ENCODE results near the gene GADD45G. TPM values are rescaled to one million over a fixed set of nuclear protein-coding genes. Genes with fewer than 3 reads are reported as not detected.

The GADD45G gene
- total and polyA plus RNA-seq, 2 experiments from 2014 or later: 12.7 to 24.1 TPM

DNA sequence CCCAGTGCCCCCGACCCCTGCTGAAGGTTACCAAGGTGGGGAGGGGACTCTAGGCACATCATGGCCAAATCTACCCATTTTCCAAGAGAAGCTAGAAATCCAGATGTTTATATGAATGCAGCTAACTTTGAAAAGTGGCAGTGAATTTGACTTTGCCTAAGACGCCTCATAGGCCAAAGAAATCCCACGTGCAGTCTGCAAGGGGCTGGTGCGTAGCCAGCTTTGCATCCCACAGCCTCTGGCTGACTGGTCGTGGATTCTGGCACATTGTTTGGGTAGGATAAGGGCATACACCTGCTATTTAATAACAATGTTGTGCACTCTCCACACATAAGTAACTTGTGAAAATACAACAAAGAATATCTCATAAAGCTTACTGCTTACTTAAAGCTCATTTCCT, 3.5 kb upstream of the GADD45G start (continued):
- TF ChIP-seq REST (IDR thresholded peaks at IDR 0.05; ENCODE audit: unreplicated experiment) (no peak), ZNF331 (CRISPR knock-in tag; IDR thresholded peaks at IDR 0.05; ENCODE audit: low read depth) (no peak), EZH2 (IDR thresholded peaks at IDR 0.05; ENCODE audit: low read depth, unreplicated experiment) (no peak), CREB1 (CRISPR knock-in tag; IDR thresholded peaks at IDR 0.05; ENCODE audit: low read depth) (no peak)
- TF ChIP-seq, protein P1, sequence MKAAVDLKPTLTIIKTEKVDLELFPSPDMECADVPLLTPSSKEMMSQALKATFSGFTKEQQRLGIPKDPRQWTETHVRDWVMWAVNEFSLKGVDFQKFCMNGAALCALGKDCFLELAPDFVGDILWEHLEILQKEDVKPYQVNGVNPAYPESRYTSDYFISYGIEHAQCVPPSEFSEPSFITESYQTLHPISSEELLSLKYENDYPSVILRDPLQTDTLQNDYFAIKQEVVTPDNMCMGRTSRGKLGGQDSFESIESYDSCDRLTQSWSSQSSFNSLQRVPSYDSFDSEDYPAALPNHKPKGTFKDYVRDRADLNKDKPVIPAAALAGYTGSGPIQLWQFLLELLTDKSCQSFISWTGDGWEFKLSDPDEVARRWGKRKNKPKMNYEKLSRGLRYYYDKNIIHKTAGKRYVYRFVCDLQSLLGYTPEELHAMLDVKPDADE (IDR thresholded peaks at IDR 0.05): no peak

GRCh38 chr9:89601856-89602562, 2.8 kb upstream of the GADD45G start:
- Histone ChIP-seq H3K36me3 (ENCODE audit: insufficient read depth) (peaks cover 3% of the 10 kb centered on the region; the same call in 1 of the 2 replicates), H3K27ac (ENCODE audit: low read depth) (no peak overlapping the region), H3K4me2 (no peak overlapping the region), H3F3A (replicated peaks; ENCODE audit: low read depth) (no peaks in the 10 kb centered on the region; the same call in 1 of the 2 replicates), H3K4me1 (ENCODE audit: insufficient read depth) (peaks cover 12% of the 10 kb centered on the region), H3K27me3 (ENCODE audit: insufficient read depth) (peaks cover 17% of the 10 kb centered on the region), H3K79me2 (replicated peaks; ENCODE audit: insufficient read depth) (peaks cover 12% of the 10 kb centered on the region), H3K9me2 (ENCODE audit: insufficient read depth) (no peaks in the 10 kb centered on the region), H2AFZ (no peak overlapping the region), H3K4me3 (no peak overlapping the region), H4K20me1 (replicated peaks; ENCODE audit: insufficient read depth) (0 out of 2 replicates have a peak, but pooled peaks cover 3% of the 10 kb centered on the region)
- Mint-ChIP-seq H3K4me3 (no peak overlapping the region), H3K36me3 (ENCODE audit: low read depth) (peaks cover 8% of the 10 kb centered on the region), H3K9me3 (no peaks in the 10 kb centered on the region), H3K4me1 (peaks cover 18% of the 10 kb centered on the region), H3K27me3 (ENCODE audit: insufficient read depth, low read depth, poor library complexity) (peaks cover 25% of the 10 kb centered on the region), H3K27ac (no peak overlapping the region)
- ATAC-seq (no peak), DNase-seq (ENCODE audit: low spot score) (no peak)
- TF ChIP-seq, protein P2, sequence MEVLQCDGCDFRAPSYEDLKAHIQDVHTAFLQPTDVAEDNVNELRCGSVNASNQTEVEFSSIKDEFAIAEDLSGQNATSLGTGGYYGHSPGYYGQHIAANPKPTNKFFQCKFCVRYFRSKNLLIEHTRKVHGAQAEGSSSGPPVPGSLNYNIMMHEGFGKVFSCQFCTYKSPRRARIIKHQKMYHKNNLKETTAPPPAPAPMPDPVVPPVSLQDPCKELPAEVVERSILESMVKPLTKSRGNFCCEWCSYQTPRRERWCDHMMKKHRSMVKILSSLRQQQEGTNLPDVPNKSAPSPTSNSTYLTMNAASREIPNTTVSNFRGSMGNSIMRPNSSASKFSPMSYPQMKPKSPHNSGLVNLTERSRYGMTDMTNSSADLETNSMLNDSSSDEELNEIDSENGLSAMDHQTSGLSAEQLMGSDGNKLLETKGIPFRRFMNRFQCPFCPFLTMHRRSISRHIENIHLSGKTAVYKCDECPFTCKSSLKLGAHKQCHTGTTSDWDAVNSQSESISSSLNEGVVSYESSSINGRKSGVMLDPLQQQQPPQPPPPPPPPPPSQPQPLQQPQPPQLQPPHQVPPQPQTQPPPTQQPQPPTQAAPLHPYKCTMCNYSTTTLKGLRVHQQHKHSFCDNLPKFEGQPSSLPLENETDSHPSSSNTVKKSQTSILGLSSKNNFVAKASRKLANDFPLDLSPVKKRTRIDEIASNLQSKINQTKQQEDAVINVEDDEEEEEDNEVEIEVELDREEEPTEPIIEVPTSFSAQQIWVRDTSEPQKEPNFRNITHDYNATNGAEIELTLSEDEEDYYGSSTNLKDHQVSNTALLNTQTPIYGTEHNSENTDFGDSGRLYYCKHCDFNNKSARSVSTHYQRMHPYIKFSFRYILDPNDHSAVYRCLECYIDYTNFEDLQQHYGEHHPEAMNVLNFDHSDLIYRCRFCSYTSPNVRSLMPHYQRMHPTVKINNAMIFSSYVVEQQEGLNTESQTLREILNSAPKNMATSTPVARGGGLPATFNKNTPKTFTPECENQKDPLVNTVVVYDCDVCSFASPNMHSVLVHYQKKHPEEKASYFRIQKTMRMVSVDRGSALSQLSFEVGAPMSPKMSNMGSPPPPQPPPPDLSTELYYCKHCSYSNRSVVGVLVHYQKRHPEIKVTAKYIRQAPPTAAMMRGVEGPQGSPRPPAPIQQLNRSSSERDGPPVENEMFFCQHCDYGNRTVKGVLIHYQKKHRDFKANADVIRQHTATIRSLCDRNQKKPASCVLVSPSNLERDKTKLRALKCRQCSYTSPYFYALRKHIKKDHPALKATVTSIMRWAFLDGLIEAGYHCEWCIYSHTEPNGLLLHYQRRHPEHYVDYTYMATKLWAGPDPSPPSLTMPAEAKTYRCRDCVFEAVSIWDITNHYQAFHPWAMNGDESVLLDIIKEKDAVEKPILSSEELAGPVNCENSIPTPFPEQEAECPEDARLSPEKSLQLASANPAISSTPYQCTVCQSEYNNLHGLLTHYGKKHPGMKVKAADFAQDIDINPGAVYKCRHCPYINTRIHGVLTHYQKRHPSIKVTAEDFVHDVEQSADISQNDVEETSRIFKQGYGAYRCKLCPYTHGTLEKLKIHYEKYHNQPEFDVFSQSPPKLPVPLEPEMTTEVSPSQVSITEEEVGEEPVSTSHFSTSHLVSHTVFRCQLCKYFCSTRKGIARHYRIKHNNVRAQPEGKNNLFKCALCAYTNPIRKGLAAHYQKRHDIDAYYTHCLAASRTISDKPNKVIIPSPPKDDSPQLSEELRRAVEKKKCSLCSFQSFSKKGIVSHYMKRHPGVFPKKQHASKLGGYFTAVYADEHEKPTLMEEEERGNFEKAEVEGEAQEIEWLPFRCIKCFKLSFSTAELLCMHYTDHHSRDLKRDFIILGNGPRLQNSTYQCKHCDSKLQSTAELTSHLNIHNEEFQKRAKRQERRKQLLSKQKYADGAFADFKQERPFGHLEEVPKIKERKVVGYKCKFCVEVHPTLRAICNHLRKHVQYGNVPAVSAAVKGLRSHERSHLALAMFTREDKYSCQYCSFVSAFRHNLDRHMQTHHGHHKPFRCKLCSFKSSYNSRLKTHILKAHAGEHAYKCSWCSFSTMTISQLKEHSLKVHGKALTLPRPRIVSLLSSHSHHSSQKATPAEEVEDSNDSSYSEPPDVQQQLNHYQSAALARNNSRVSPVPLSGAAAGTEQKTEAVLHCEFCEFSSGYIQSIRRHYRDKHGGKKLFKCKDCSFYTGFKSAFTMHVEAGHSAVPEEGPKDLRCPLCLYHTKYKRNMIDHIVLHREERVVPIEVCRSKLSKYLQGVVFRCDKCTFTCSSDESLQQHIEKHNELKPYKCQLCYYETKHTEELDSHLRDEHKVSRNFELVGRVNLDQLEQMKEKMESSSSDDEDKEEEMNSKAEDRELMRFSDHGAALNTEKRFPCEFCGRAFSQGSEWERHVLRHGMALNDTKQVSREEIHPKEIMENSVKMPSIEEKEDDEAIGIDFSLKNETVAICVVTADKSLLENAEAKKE (CRISPR knock-in tag; IDR thresholded peaks at IDR 0.05): no peak
- TF ChIP-seq ZNF331 (CRISPR knock-in tag; IDR thresholded peaks at IDR 0.05; ENCODE audit: low read depth): no peak
- no peak for TF ChIP-seq ZNF114 (CRISPR knock-in tag; IDR thresholded peaks at IDR 0.05)
- TF ChIP-seq JUNB (IDR thresholded peaks at IDR 0.05; ENCODE audit: unreplicated experiment): no peak
- TF ChIP-seq STAT1 (IDR thresholded peaks at IDR 0.05; ENCODE audit: unreplicated experiment): no peak
- TF ChIP-seq, protein P1 (IDR thresholded peaks at IDR 0.05): no peak
- no peak for TF ChIP-seq EZH2phosphoT487 (IDR thresholded peaks at IDR 0.05; ENCODE audit: unreplicated experiment)
- no peak for TF ChIP-seq CREB1 (CRISPR knock-in tag; IDR thresholded peaks at IDR 0.05; ENCODE audit: low read depth)
- no peak for TF ChIP-seq POLR2AphosphoS5 (IDR thresholded peaks at IDR 0.05; ENCODE audit: low read depth)
